PC-9 (cell line): ENCODE data around the gene ASB10. TPM values are rescaled to one million over a fixed set of nuclear protein-coding genes. Genes with fewer than 3 reads are reported as not detected.

Source experiments
- BruUV-seq: library from RNA; stranded (reverse); fragments of 400-500 nt; replicated peaks from 2 replicates; lab custom pipeline; 2021; lab: Mats Ljungman, UMichigan
- CTCF ChIA-PET: fragments of 300-600 bp; sonication (Branson Sonifier 250); formaldehyde crosslinking; loops from one replicate; lab custom pipeline; 2022; ENCODE audit warnings: antibody characterized with exemption; lab: Charles Lee
- POLR2A ChIA-PET: fragments of 300-600 bp; sonication (Branson Sonifier 250); formaldehyde crosslinking; loops from one replicate; lab custom pipeline; 2022; ENCODE audit warnings: antibody characterized with exemption; ENCODE audit not compliant: unreplicated experiment; lab: Charles Lee
- DNase-seq, 2 experiments: peaks; one replicate each; pipeline versions ENCODE4 v3.0.0 to v3.0.0-alpha.2; 2015 to 2022; ENCODE audit warnings: mixed read lengths in 1 of 2
- H2AFZ ChIP-seq: fragments of 200-600 bp; sonication (generic); 2 replicates; pipeline ENCODE4 v1.8.1; 2017; ENCODE audit warnings: antibody characterized with exemption
- H3F3A ChIP-seq: fragments of 200-600 bp; sonication (generic); 2 replicates; pipeline ENCODE4 v1.8.1; 2017; ENCODE audit warnings: antibody characterized with exemption, mild to moderate bottlenecking, low read depth; ENCODE audit not compliant: insufficient read depth
- H3K27ac ChIP-seq: fragments of 200-600 bp; sonication (generic); 2 replicates; pipeline ENCODE4 v1.6.1; 2016; ENCODE audit warnings: mixed run types
- H3K27me3 ChIP-seq: fragments of 200-600 bp; sonication (generic); 2 replicates; pipeline ENCODE4 v1.6.1; 2016; ENCODE audit warnings: low read depth, mixed run types; ENCODE audit not compliant: insufficient read depth
- H3K36me3 ChIP-seq: fragments of 200-600 bp; sonication (generic); 2 replicates; pipeline ENCODE4 v1.6.1; 2016; ENCODE audit warnings: low read depth, mixed run types
- H3K4me1 ChIP-seq: fragments of 200-600 bp; sonication (generic); replicated peaks from 2 replicates; pipeline ENCODE4 v1.6.1; 2016; ENCODE audit warnings: mixed run types; ENCODE audit not compliant: insufficient read depth
- H3K4me2 ChIP-seq: fragments of 200-600 bp; sonication (generic); 2 replicates; pipeline ENCODE4 v1.6.1; 2017; ENCODE audit warnings: mixed run types
- H3K4me3 ChIP-seq: fragments of 200-600 bp; sonication (generic); 2 replicates; pipeline ENCODE4 v1.6.1; 2016; ENCODE audit warnings: mixed run types
- H3K79me2 ChIP-seq: fragments of 200-600 bp; sonication (generic); 2 replicates; pipeline ENCODE4 v1.6.1; 2017; ENCODE audit warnings: low read depth, mixed run types
- H3K9me2 ChIP-seq: fragments of 200-600 bp; sonication (generic); 2 replicates; pipeline ENCODE4 v1.8.1; 2017; ENCODE audit warnings: mild to moderate bottlenecking; ENCODE audit not compliant: insufficient read depth
- H3K9me3 ChIP-seq: fragments of 200-600 bp; sonication (generic); 2 replicates; pipeline ENCODE4 v1.8.1; 2016; ENCODE audit warnings: low read depth; ENCODE audit not compliant: insufficient read depth
- H4K20me1 ChIP-seq: fragments of 200-600 bp; sonication (generic); 2 replicates; pipeline ENCODE4 v1.8.1; 2017; ENCODE audit not compliant: insufficient read depth
- EZH2 ChIP-seq: fragments of 200-600 bp; sonication (generic); IDR thresholded peaks from 2 replicates; pipeline ENCODE4 v1.8.0; 2017; ENCODE audit warnings: antibody characterized with exemption, low read depth
- intact Hi-C: fragments of 100-400 bp; cut with micrococcal nuclease; formaldehyde crosslinking; loops from one replicate; pipeline ENCODE4 v1.10.0; 2022; ENCODE audit not compliant: unreplicated experiment
- total RNA-seq: library from RNA; stranded (reverse); gene quantifications from 2 replicates; pipeline ENCODE4 v1.2.3, GENCODE V29; 2021
- TF ChIP-seq, protein P1 (sequence below): fragments of 200-600 bp; sonication (generic); conservative IDR thresholded peaks from 2 replicates; pipeline ENCODE4 v1.6.1; 2017; ENCODE audit warnings: mixed run types, antibody characterized with exemption, mild to moderate bottlenecking, moderate library complexity

ASB10 gene
- total RNA-seq, 1 experiment from 2014 or later, result not detected

- H3K4me2 ChIP-seq, result no peak overlapping the region
- H3K9me2 ChIP-seq, result no peaks in the 10 kb centered on the region
- TF ChIP-seq, protein P1, sequence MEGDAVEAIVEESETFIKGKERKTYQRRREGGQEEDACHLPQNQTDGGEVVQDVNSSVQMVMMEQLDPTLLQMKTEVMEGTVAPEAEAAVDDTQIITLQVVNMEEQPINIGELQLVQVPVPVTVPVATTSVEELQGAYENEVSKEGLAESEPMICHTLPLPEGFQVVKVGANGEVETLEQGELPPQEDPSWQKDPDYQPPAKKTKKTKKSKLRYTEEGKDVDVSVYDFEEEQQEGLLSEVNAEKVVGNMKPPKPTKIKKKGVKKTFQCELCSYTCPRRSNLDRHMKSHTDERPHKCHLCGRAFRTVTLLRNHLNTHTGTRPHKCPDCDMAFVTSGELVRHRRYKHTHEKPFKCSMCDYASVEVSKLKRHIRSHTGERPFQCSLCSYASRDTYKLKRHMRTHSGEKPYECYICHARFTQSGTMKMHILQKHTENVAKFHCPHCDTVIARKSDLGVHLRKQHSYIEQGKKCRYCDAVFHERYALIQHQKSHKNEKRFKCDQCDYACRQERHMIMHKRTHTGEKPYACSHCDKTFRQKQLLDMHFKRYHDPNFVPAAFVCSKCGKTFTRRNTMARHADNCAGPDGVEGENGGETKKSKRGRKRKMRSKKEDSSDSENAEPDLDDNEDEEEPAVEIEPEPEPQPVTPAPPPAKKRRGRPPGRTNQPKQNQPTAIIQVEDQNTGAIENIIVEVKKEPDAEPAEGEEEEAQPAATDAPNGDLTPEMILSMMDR, result no peak
- no peak for TF ChIP-seq EZH2
- H3K4me3 ChIP-seq, result no peak overlapping the region
- POLR2A ChIA-PET, result no interaction called here
- H4K20me1 ChIP-seq, result no peaks in the 10 kb centered on the region; the same call in 1 of the 2 replicates
- H3K36me3 ChIP-seq, result no peaks in the 10 kb centered on the region
- no peaks in the 10 kb centered on the region for H3K9me3 ChIP-seq
- CTCF ChIA-PET, result no interaction called here
- H3K79me2 ChIP-seq, result no peaks in the 10 kb centered on the region
- BruUV-seq, result no TSS peak
- H3K27ac ChIP-seq, result no peak overlapping the region
- DNase-seq, result no peak
- H3K4me1 ChIP-seq, result no peaks in the 10 kb centered on the region
- no peaks in the 10 kb centered on the region for H3K27me3 ChIP-seq
- no peak overlapping the region for H2AFZ ChIP-seq
- intact Hi-C loops, result no loop called here
- no peaks in the 10 kb centered on the region for H3F3A ChIP-seq
Observed at GRCh38 chr7:151132461-151133205, 54.4 kb downstream of the ASB10 start.

- H4K20me1 ChIP-seq, result no peaks in the 10 kb centered on the region; the same call in 1 of the 2 replicates
- no peaks in the 10 kb centered on the region for H3K27me3 ChIP-seq
- no peaks in the 10 kb centered on the region for H3F3A ChIP-seq
- DNase-seq, result no peak
- no peaks in the 10 kb centered on the region for H3K4me1 ChIP-seq
- intact Hi-C loops, result no loop called here
- POLR2A ChIA-PET, result no interaction called here
- CTCF ChIA-PET, result no interaction called here
- H2AFZ ChIP-seq, result no peak overlapping the region
- no peaks in the 10 kb centered on the region for H3K9me2 ChIP-seq
- no peak for TF ChIP-seq EZH2
- TF ChIP-seq, protein P1, result no peak
- H3K4me2 ChIP-seq, result no peak overlapping the region
- no peaks in the 10 kb centered on the region for H3K9me3 ChIP-seq
- BruUV-seq, result no TSS peak
- H3K36me3 ChIP-seq, result no peaks in the 10 kb centered on the region
- H3K27ac ChIP-seq, result no peak overlapping the region
- H3K79me2 ChIP-seq, result no peaks in the 10 kb centered on the region
- no peak overlapping the region for H3K4me3 ChIP-seq
Observed at GRCh38 chr7:151131592-151132293, 55.3 kb downstream of the ASB10 start.

DNA sequence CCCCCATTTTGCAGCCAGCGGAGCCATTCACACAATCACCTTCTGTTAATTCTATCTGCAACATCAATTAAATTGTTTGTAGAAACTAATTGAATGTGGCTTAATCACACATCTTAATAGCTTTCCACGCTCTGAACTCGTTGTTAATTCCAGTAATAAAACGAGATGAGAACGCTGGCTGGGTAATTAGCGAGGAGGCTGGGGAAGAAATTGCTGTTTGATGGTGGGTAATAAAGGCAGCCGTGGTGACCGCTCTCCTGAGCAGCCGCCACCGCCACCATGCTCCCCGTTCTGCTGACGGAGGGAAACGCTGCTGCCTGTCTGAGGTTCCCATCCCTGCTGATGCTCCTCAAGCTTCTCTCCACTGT is 55.8 kb downstream of the ASB10 start:
- Histone ChIP-seq H3K4me2 (no peak overlapping the region), H3K9me3 (no peaks in the 10 kb centered on the region), H4K20me1 (no peaks in the 10 kb centered on the region; the same call in 1 of the 2 replicates), H3F3A (no peaks in the 10 kb centered on the region), H3K27me3 (no peaks in the 10 kb centered on the region), H3K4me1 (no peaks in the 10 kb centered on the region), H2AFZ (no peak overlapping the region), H3K4me3 (no peak overlapping the region), H3K27ac (no peak overlapping the region), H3K9me2 (no peaks in the 10 kb centered on the region), H3K36me3 (no peaks in the 10 kb centered on the region), H3K79me2 (no peaks in the 10 kb centered on the region)
- POLR2A ChIA-PET, result no interaction called here
- intact Hi-C loops, result no loop called here
- DNase-seq, result no peak
- BruUV-seq, result no TSS peak
- no peak for TF ChIP-seq EZH2
- TF ChIP-seq, protein P1, result no peak
- CTCF ChIA-PET, result interaction anchor here (0.6 kb wide), 1 partner anchor 38 kb away, joined by 4 read pairs; no protein-coding TSS in a partner anchor
